HG03442 (cell line): ENCODE results near the gene AKAP6.
"Not testable (repeated sequence)": the region's sequence is repeated elsewhere in the genome, so short reads cannot be mapped to it uniquely, and the experiment has no call there.

Experiments
- ATAC-seq: cut with Tn5 transposase; IDR thresholded peaks from one replicate; pipeline ENCODE4 v1.9.1; 2021; ENCODE audit warnings: mild to moderate bottlenecking, moderate library complexity; ENCODE audit not compliant: unreplicated experiment

The AKAP6 gene

GRCh38 chr14:32436993-32437392, 107.9 kb downstream of the AKAP6 start:
- no peak for ATAC-seq

- no peak for ATAC-seq
These were observed 109.4 kb downstream of the AKAP6 start for GRCh38 chr14:32438517-32438916.

GRCh38 chr14:32443890-32444661, 115.0 kb downstream of the AKAP6 start:
- no peak for ATAC-seq

- ATAC-seq, result no peak
These were observed 118.3 kb downstream of the AKAP6 start for GRCh38 chr14:32447371-32447770.

GRCh38 chr14:32449648-32450047, 120.5 kb downstream of the AKAP6 start:
- no peak for ATAC-seq

- no peak for ATAC-seq
These were observed 122.0 kb downstream of the AKAP6 start for GRCh38 chr14:32450919-32451675.

- no peak for ATAC-seq
These were observed 125.0 kb downstream of the AKAP6 start for GRCh38 chr14:32453857-32454810.

GRCh38 chr14:32457213-32457920, 128.3 kb downstream of the AKAP6 start:
- no peak for ATAC-seq

- no peak for ATAC-seq
These were observed 129.6 kb downstream of the AKAP6 start for GRCh38 chr14:32458720-32459119.

- ATAC-seq, result no peak
These were observed 131.2 kb downstream of the AKAP6 start for GRCh38 chr14:32460267-32460666.

GRCh38 chr14:32462553-32462952, 133.5 kb downstream of the AKAP6 start:
- ATAC-seq, result not testable (repeated sequence)

- ATAC-seq, result no peak
These were observed 139.9 kb downstream of the AKAP6 start for GRCh38 chr14:32468955-32469354.

- ATAC-seq, result no peak
These were observed 140.5 kb downstream of the AKAP6 start for GRCh38 chr14:32469388-32470160.

GRCh38 chr14:32470161-32470715, 141.1 kb downstream of the AKAP6 start:
- no peak for ATAC-seq

- ATAC-seq, result no peak
These were observed 142.1 kb downstream of the AKAP6 start for GRCh38 chr14:32471181-32471580.

- ATAC-seq, result no peak
These were observed 143.0 kb downstream of the AKAP6 start for GRCh38 chr14:32472076-32472475.

GRCh38 chr14:32472512-32473463, 143.7 kb downstream of the AKAP6 start:
- no peak for ATAC-seq

- ATAC-seq, result no peak
These were observed 144.4 kb downstream of the AKAP6 start for GRCh38 chr14:32473464-32473855.
